GM12864 (cell line): ENCODE results near the gene TOM1L1.

Experiments
- DNase-seq: peaks from one replicate; pipeline ENCODE4 v3.0.0-alpha.2; 2011; ENCODE audit warnings: low read depth
- H3K4me3 ChIP-seq: 2 replicates; pipeline ENCODE4 v1.5.1; 2011; ENCODE audit warnings: mild to moderate bottlenecking, low read depth, low read length, control low read depth
- TF ChIP-seq, protein P1 (sequence below): IDR thresholded peaks from 2 replicates; pipeline ENCODE4 v1.5.1; 2011; ENCODE audit warnings: low read depth, mild to moderate bottlenecking, moderate library complexity, low read length, control low read depth, inconsistent platforms; ENCODE audit errors: missing control alignments

The TOM1L1 gene

DNA sequence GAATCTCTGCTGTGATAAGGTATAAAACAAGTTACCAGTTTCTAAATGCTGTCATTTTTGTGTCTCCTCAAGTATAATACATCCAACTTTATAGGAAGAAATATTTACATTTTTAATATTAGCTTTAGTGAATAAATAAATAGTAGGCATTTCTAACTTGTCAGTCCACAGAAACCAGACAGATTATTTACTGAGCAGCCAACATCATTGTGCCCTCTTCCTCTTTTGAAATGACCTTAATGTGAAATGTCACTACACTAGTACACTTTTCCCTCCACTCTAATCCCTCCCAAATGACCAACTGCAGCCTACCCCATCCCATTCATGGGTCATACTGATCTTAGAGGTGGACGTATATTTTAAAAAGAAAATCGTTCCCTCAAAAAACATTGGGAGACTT, 77.1 kb downstream of the TOM1L1 start:
- DNase-seq = no peak
- TF ChIP-seq, protein P1, sequence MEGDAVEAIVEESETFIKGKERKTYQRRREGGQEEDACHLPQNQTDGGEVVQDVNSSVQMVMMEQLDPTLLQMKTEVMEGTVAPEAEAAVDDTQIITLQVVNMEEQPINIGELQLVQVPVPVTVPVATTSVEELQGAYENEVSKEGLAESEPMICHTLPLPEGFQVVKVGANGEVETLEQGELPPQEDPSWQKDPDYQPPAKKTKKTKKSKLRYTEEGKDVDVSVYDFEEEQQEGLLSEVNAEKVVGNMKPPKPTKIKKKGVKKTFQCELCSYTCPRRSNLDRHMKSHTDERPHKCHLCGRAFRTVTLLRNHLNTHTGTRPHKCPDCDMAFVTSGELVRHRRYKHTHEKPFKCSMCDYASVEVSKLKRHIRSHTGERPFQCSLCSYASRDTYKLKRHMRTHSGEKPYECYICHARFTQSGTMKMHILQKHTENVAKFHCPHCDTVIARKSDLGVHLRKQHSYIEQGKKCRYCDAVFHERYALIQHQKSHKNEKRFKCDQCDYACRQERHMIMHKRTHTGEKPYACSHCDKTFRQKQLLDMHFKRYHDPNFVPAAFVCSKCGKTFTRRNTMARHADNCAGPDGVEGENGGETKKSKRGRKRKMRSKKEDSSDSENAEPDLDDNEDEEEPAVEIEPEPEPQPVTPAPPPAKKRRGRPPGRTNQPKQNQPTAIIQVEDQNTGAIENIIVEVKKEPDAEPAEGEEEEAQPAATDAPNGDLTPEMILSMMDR = no peak
- no peak overlapping the region for H3K4me3 ChIP-seq

DNA sequence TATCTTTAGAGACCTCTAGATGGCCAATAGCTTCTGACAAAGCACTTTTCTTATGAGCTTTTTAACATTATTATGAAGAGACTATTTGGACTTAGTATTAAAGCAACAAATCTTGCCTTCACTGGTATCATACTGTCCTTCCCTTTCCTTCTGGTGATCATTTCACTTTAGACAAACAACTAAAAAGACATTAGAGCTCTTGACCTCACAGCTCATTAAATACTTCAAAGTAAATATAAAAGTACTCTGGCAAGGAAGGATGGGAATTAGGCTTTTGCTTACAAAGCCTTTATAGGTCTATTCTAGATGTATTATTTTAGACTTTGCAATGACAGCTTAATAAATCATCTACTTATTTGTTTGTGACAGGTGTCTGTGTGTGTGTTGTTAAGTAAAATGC, 79.0 kb downstream of the TOM1L1 start:
- TF ChIP-seq, protein P1 = no peak

DNA sequence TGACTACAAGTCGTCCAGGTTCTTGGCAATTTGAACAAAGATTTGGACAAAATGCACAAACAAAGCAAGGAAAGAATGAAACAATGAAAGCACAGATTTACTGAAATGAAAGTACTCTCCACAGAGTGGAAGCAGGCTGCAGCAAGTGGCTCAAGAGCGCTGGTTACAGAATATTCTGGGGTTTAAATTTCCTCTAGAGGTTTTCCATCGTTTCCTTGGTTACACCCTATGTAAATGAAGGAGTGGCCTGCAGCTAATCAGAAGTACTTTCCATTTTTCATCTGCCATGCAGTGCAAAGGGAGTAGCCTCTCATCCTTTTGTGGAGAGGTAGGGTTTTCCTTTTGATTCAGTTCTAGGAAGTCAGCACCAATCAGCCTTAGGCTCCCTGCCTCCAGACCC, 79.7 kb downstream of the TOM1L1 start:
- H3K4me3 ChIP-seq = no peak overlapping the region
- TF ChIP-seq, protein P1 = no peak
- DNase-seq = no peak

More for the DNA sequence above, 79.0 kb downstream of the TOM1L1 start:
- DNase-seq = no peak
- no peak overlapping the region for H3K4me3 ChIP-seq

DNA sequence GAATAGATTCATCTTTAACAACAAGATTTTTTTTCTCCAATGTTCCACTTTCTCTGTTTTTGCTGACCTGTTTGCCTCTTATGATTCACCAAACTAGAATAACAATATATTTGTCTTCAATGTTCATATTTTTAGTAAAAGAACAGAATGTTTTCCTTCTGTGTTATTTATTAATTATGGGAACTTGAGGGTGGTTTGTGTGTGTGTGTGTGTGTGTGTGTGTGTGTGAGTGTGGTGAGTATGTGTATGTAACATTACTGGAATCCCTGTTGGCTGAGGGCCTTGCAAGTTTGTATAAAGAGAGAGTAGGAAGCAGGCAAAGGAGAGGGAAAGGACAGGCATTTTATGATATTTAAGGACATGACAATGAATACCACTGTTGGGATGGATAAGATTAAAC, 81.7 kb downstream of the TOM1L1 start:
- H3K4me3 ChIP-seq = no peak overlapping the region
- TF ChIP-seq, protein P1 = no peak
- no peak for DNase-seq

DNA sequence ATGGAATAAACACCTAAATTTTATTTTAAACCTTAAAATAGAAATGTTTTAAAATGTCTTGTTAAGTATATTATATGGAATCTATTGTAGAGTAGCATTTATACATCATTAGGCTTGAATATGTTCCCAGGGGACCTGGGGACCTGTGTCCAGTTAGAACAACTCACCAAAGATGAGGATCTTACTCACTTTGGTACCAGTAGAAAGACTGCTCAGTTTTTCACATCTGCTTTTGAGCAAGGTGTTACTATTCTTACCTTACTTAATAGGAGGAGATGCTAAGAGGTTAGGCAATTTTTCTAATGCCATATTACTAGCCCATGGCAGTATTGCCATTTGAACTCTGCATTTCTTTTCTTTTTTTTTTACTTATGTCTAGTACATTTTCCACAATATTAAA, 82.6 kb downstream of the TOM1L1 start:
- TF ChIP-seq, protein P1 = no peak
- no peak for DNase-seq
- H3K4me3 ChIP-seq = no peak overlapping the region

DNA sequence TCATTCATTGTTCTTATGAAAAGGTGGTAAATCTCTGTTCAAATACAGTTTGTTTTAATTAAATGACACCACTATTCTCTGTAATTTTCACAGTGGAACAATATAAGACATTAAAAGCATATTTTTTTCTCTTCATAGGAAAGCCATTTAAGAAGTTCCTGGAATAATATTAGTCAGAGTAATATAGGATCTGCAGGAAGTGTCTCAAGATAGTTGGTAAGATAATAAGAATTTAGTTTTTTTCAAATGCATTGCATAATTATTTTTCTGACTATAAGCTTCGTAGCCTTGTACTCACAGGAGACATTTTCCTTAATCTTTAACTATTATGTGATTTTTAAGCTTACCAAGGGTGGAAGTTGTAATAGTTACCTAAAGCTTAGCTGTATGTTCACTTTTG, 84.8 kb downstream of the TOM1L1 start:
- TF ChIP-seq, protein P1 = no peak
- H3K4me3 ChIP-seq = no peak overlapping the region
- DNase-seq = no peak

DNA sequence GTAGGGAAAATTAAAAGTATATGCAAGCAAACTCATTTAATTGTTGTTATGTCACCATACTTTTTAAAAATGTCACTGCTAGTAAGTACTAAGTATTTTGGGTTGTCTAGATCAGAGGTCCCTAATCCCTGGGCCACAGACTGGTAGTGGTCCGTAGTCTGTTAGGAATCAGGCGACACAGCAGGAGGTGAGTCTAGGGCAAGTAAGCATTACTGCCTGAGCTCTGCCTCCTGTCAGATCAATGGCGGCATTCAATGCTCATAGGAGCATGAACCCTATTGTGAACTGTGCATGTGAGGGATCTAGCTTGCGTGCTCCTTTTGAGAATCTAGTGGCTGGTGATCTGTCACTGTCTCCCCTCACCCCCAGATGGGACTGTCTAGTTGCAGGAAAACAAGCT, 89.5 kb downstream of the TOM1L1 start:
- TF ChIP-seq, protein P1 = no peak
- no peak for DNase-seq
- no peak overlapping the region for H3K4me3 ChIP-seq
